Right cardiac atrium (tissue), 5 donors: ENCODE data around the gene MRPL58. TPM values are rescaled to one million over a fixed set of nuclear protein-coding genes. Genes with fewer than 3 reads are reported as not detected.
A peak's percentile ranks its signal among the peaks of the same experiment; 100 is the strongest.
"Not testable (repeated sequence)": the region's sequence is repeated elsewhere in the genome, so short reads cannot be mapped to it uniquely, and the experiment has no call there.

Source experiments
- ATAC-seq, 2 donors: fragments of 200-7000 bp; cut with Tn5 transposase; one replicate each; pipeline versions ENCODE4 v1.8.0 to v1.9.1; 2020; ENCODE audit warnings: moderate library complexity in 2 of 2, mild to moderate bottlenecking in 1 of 2
- DNase-seq, 3 donors: peaks; one replicate each; pipeline ENCODE4 v3.0.0-alpha.2; 2020
- H3K27ac ChIP-seq: one replicate; pipeline ENCODE4 v1.5.1; 2013; ENCODE audit warnings: mild to moderate bottlenecking, low read length, control low read depth, moderate library complexity
- H3K27me3 ChIP-seq: one replicate; pipeline ENCODE4 v1.6.1; 2013; ENCODE audit not compliant: control insufficient read depth, insufficient read depth
- H3K4me1 ChIP-seq: one replicate; pipeline ENCODE4 v1.6.1; 2013; ENCODE audit warnings: low read length; ENCODE audit not compliant: control insufficient read depth, insufficient read depth
- H3K4me3 ChIP-seq: one replicate; pipeline ENCODE4 v1.5.1; 2013; ENCODE audit warnings: low read length, control low read depth
- H3K9me3 ChIP-seq: one replicate; pipeline ENCODE4 v1.6.1; 2013; ENCODE audit warnings: low read length; ENCODE audit not compliant: control insufficient read depth
- WGBS: extraction: QIAGEN DNeasy Blood & Tissue Kit; methylation state at CpG from one replicate; pipeline ENCODE4 v1.1.7; 2013; 5-methylcytosine and 5-hydroxymethylcytosine counted together
- intact Hi-C, 4 donors: fragments of 100-400 bp; cut with DNase I; formaldehyde crosslinking; loops; one replicate each; pipeline versions ENCODE4 v1.11.0 to v1.14.0; 2022 to 2023
- polyA plus RNA-seq: library from polyadenylated mRNA; stranded (reverse); fragments of 200-250 nt; gene quantifications from one replicate; pipeline ENCODE4 v1.2.3, GENCODE V29; 2013
- total RNA-seq, 4 donors: library from RNA; stranded (reverse); fragmentation: NEBNext Ultra II Directional; extraction: Animal tissue kit (Norgen Biotek cat#: 25700); gene quantifications; one replicate each; pipeline ENCODE4 v1.2.1, GENCODE V29; 2021
- donor health status: healthy with polysubstance abuse.
- donor health status: DM: no; HTN: yes; CAD: no.
- donor health status: DM: no; HTN: no; CAD: no.
- donor health status: DM: no; HTN: yes; CAD: no; lungs with severe emphysema.
- donor health status: DM: yes; HTN: yes; CAD: no.

Gene MRPL58
- total and polyA plus RNA-seq, 5 donors = 35.1 to 62.6 (median 38.3) TPM

- intact Hi-C loops = no loop called here
- ATAC-seq (peak; percentile 75 to 76), DNase-seq (peak; percentile 65 to 86 (median 84))
- Histone ChIP-seq H3K4me3 (peak within 1 kb of the TSS; percentile 67), H3K9me3 (no peaks in the 10 kb centered on the region), H3K27ac (no peak within 1 kb of the TSS), H3K27me3 (no peaks in the 10 kb centered on the region), H3K4me1 (no peaks in the 10 kb centered on the region)
- 1% methylated on average over 95 of the region's 95 CpGs for WGBS
Measured at GRCh38 chr17:74972107-74972972, 40.1 kb upstream of the MRPL58 start, which contains the start of gene HID1. Gene HID1 (minus strand): TSS chr17:74972759. CDS start chr17:74972656, 103 bp downstream.

DNA sequence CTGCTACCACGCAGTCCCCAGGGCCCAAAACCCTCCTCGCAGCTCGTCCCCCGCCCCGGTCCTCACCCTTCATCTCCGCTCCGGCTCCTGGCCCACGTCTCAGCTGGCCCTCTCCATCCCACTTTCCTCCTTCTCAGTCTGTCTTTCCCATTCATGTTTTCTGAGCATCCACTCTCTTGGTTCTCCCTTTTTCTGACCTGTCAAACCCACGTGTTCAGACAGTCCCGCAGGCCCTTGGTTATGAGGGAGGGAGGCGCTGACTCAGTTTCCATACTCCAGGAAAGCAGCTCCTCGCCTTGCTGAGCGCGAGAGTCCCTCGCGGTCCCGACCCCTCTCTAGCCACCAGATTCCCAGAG, 39.5 kb upstream of the MRPL58 start:
- no peaks in the 10 kb centered on the region for H3K4me1 ChIP-seq
- H3K27me3 ChIP-seq = no peaks in the 10 kb centered on the region
- peak overlapping the region; percentile 67 for H3K4me3 ChIP-seq
- no peaks in the 10 kb centered on the region for H3K9me3 ChIP-seq
- WGBS = 15% methylated on average over 17 of the region's 17 CpGs
- no peak for DNase-seq
- intact Hi-C loops = no loop called here
- no peak for ATAC-seq
- no peak overlapping the region for H3K27ac ChIP-seq

- Histone ChIP-seq H3K4me3 (no peak overlapping the region), H3K27ac (no peak overlapping the region), H3K9me3 (no peaks in the 10 kb centered on the region), H3K4me1 (no peaks in the 10 kb centered on the region), H3K27me3 (no peaks in the 10 kb centered on the region)
- ATAC-seq (no peak), DNase-seq (no peak)
- 79% methylated on average over 4 of the region's 4 CpGs for WGBS
- intact Hi-C loops = no loop called here
Measured at GRCh38 chr17:74975943-74976342, 36.5 kb upstream of the MRPL58 start.

DNA sequence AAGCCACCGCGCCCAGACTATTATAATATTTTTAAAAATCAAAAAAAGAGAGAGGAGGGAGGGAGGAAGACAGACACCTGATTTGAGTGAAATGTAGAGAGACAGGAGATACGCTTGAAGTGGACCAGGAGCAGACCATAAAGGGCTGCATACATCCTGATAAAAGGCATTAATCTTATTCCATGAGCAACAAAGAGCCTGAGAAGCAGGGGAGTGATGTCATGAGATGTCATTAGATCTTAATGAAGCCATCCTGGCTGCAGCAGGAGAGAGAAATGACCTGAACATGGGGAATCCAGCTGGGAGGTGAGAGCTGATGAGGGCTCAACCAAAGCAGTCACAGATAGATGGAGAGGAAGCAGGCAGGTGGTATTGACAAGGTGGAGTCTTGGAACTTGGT, 34.7 kb upstream of the MRPL58 start:
- Histone ChIP-seq H3K4me1 (peaks cover 5% of the 10 kb centered on the region), H3K9me3 (no peaks in the 10 kb centered on the region), H3K27ac (no peak overlapping the region), H3K4me3 (no peak overlapping the region), H3K27me3 (no peaks in the 10 kb centered on the region)
- intact Hi-C loops = no loop called here
- DNase-seq = no peak
- ATAC-seq = no peak
- 80% methylated on average over 3 of the region's 3 CpGs for WGBS

- Histone ChIP-seq H3K9me3 (no peaks in the 10 kb centered on the region), H3K4me1 (peaks cover 5% of the 10 kb centered on the region), H3K27ac (no peak overlapping the region), H3K27me3 (no peaks in the 10 kb centered on the region), H3K4me3 (no peak overlapping the region)
- 84% methylated on average over 3 of the region's 3 CpGs for WGBS
- ATAC-seq (no peak), DNase-seq (peak in 1 of 3 donors; percentile 10)
- intact Hi-C loops = no loop called here
Measured at GRCh38 chr17:74978240-74978639, 34.2 kb upstream of the MRPL58 start.

- Histone ChIP-seq H3K4me1 (peaks cover 5% of the 10 kb centered on the region), H3K27me3 (no peaks in the 10 kb centered on the region), H3K27ac (no peak overlapping the region), H3K4me3 (no peak overlapping the region), H3K9me3 (no peaks in the 10 kb centered on the region)
- ATAC-seq (no peak), DNase-seq (peak in 1 of 3 donors; percentile 12)
- intact Hi-C loops = loop anchor here in 1 of 4 donors (10.0 kb wide), 1 partner anchor 55 kb away; no protein-coding TSS in a partner anchor
- WGBS = 70% methylated on average over 17 of the region's 17 CpGs
Measured at GRCh38 chr17:74979408-74980146, 32.9 kb upstream of the MRPL58 start.

DNA sequence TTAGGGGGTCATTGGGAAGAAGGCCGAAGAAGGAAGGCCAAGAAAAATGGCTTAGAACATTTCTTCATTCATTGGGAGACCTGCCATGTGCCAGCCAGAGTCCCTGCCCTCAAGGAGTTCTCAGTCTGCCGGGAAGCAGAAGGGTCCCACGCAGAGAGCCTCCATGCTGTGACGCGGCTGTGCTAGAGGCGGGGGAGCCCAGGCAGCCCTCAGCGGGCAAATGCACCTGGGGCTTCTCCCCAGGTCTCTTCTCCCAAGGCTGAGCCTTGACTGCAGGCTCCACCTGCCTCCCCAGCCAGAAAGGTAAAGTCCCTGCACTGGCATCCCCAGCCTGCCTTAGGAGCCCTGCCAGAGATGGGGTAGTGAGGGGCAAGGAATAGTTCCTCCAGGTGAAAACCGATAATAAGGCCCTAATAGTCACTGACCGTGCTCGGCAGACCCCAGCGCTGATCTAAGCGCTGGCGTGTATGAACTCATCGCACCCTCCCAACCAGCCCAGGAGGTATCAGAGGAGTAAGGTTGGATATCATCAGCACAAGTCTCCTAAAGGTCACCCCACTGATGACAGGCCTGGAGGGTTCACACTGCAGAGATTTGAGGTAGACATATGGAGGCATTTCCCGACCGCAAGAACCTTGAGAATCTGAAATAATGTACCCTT, 31.0 kb upstream of the MRPL58 start:
- peak overlapping the region; percentile 69 for H3K27ac ChIP-seq
- no peaks in the 10 kb centered on the region for H3K9me3 ChIP-seq
- no peaks in the 10 kb centered on the region for H3K27me3 ChIP-seq
- H3K4me1 ChIP-seq = peaks cover 5% of the 10 kb centered on the region
- intact Hi-C loops = loop anchor here in 1 of 4 donors (10.0 kb wide), 1 partner anchor 53 kb away; no protein-coding TSS in a partner anchor
- ATAC-seq (peak; percentile 6 to 20), DNase-seq (no peak)
- peak overlapping the region; percentile 35 for H3K4me3 ChIP-seq
- whole genome bisulfite sequencing = 54% methylated on average over 16 of the region's 16 CpGs

DNA sequence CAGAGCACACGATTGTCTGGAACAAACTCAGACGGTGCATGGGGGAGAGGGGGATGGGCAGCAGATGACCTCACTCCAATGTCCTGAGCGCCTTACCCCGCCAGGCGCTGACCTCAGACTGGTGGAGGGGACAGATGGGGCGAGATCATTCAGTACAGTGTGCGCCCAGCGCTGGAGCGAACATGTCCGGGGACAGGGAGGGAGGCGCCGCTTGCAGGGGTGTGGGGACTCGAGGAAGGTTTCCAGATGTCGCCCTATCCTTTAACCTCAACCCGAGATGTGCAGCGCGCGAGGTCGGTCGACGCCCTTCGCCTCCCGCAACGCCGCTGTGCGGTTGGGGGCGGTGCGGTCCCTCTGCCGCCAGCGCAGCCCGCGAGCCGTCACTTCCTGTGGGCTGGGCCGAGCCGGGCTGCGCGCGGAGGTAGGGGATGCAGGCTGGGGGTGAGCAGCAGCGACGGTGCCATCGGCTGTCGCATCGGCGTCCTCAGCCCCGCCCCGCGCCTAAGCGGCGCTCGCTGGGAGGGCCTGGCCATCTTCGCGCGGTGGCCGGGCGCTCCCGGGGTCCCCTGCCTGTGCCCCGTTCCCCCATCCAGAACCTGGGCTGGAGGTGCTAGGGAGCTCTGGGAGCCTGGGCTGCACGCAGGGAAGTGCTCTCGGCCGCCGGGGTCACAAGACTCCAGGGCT, 30.3 kb upstream of the MRPL58 start:
- intact Hi-C loops = loop anchor here in 1 of 4 donors (10.0 kb wide), 1 partner anchor 53 kb away; no protein-coding TSS in a partner anchor
- Histone ChIP-seq H3K27ac (peak overlapping the region; percentile 69), H3K4me3 (peak overlapping the region; percentile 35), H3K9me3 (no peaks in the 10 kb centered on the region), H3K27me3 (no peaks in the 10 kb centered on the region), H3K4me1 (peaks cover 5% of the 10 kb centered on the region)
- DNase-seq (peak; percentile 79 to 92 (median 90)), ATAC-seq (peak; percentile 95 to 96)
- under 1% methylated on average over 61 of the region's 61 CpGs for WGBS

GRCh38 chr17:74982663-74983313, 29.7 kb upstream of the MRPL58 start:
- intact Hi-C loops = loop anchor here in 1 of 4 donors (10.0 kb wide), 1 partner anchor 52 kb away; no protein-coding TSS in a partner anchor
- Histone ChIP-seq H3K27ac (peak overlapping the region; percentile 69), H3K4me3 (peak overlapping the region; percentile 35)
- not testable (repeated sequence) for H3K4me1 ChIP-seq, H3K9me3 ChIP-seq, H3K27me3 ChIP-seq, DNase-seq
- ATAC-seq = peak; percentile 1 to 4
- WGBS = 34% methylated on average over 14 of the region's 14 CpGs

GRCh38 chr17:74986206-74986576, 26.3 kb upstream of the MRPL58 start:
- H3K27me3 ChIP-seq = no peaks in the 10 kb centered on the region
- no peak overlapping the region for H3K27ac ChIP-seq
- no peak for DNase-seq
- ATAC-seq = no peak
- peaks cover 17% of the 10 kb centered on the region for H3K4me1 ChIP-seq
- intact Hi-C loops = loop anchor here in 1 of 4 donors (10.0 kb wide), 1 partner anchor 49 kb away; no protein-coding TSS in a partner anchor
- H3K9me3 ChIP-seq = no peaks in the 10 kb centered on the region
- H3K4me3 ChIP-seq = no peak overlapping the region
- 95% methylated on average over 3 of the region's 3 CpGs for WGBS
